Adrenal gland (tissue), 12 donors: ENCODE measurements around the gene ATXN1. TPM values are rescaled to one million over a fixed set of nuclear protein-coding genes. Genes with fewer than 3 reads are reported as not detected.
A peak's percentile ranks its signal among the peaks of the same experiment; 100 is the strongest.

Source experiments
- DNase-seq, 7 donors: peaks; one replicate each; pipeline ENCODE4 v3.0.0-alpha.2; 2019 to 2020
- H3K27ac ChIP-seq, 5 donors: fragments of 200-600 bp; sonication (generic) in 4 of 5; 1 replicate in 3 of 5; 2 replicates in 2 of 5; pipeline versions ENCODE4 v1.5.1 to v1.8.0; 2016 to 2020; ENCODE audit warnings: mild to moderate bottlenecking in 1 of 5
- H3K27me3 ChIP-seq: fragments of 200-600 bp; 2 replicates; pipeline ENCODE4 v1.8.0; 2021
- H3K36me3 ChIP-seq, 2 donors: fragments of 200-600 bp; replicated peaks in 1 of 2; 1 replicate in 1 of 2; 2 replicates in 1 of 2; pipeline versions ENCODE4 v1.5.1 to v1.8.0; 2018 to 2022
- H3K4me1 ChIP-seq, 2 donors: fragments of 200-600 bp; replicated peaks in 1 of 2; 1 replicate in 1 of 2; 2 replicates in 1 of 2; pipeline versions ENCODE4 v1.5.1 to v1.8.0; 2018 to 2021
- H3K4me3 ChIP-seq, 4 donors: fragments of 200-600 bp; sonication (generic) in 3 of 4; one replicate each; pipeline ENCODE4 v1.5.1; 2016 to 2018
- H3K9me3 ChIP-seq, 3 donors: fragments of 200-600 bp; sonication (generic) in 1 of 3; replicated peaks in 1 of 3; 1 replicate in 2 of 3; 2 replicates in 1 of 3; pipeline versions ENCODE4 v1.5.1 to v1.8.0; 2016 to 2021
- POLR2A ChIP-seq, 2 donors: fragments of 450-650 bp; IDR thresholded peaks; one replicate each; pipeline ENCODE4 v1.6.1; 2017; ENCODE audit warnings: antibody characterized with exemption in 2 of 2, mild to moderate bottlenecking in 2 of 2, moderate library complexity in 1 of 2
- WGBS, 4 donors: extraction: QIAGEN DNeasy Blood & Tissue Kit in 2 of 4; methylation state at CpG; one replicate each; pipeline versions ENCODE4 v1.1.5 to v1.1.7; 2013 to 2017; 5-methylcytosine and 5-hydroxymethylcytosine counted together
- intact Hi-C, 2 donors: fragments of 100-400 bp; cut with DNase I; formaldehyde crosslinking; loops; one replicate each; pipeline versions ENCODE4 v1.14.1 to v1.15.0; 2022 to 2023
- polyA plus RNA-seq, 3 donors: library from polyadenylated mRNA; stranded (reverse); fragments of 200-250 nt in 2 of 3; fragments of 350-450 nt in 1 of 3; fragmentation: Illumina TruSeq in 1 of 3; extraction: RNeasy Lipid Tissue Mini Kit (QIAGEN cat#74804) in 1 of 3; gene quantifications; one replicate each; pipeline ENCODE4 v1.2.3, GENCODE V29; 2013 to 2014
- total RNA-seq, 9 donors: library from RNA; depleted of rRNA in 4 of 9; stranded (reverse); fragments of >200 nt in 4 of 9; fragments of 120-200 nt in 1 of 9; fragmentation: NEBNext Ultra II Directional in 1 of 9; extraction: Animal tissue kit (Norgen Biotek cat#: 25700) in 1 of 9; gene quantifications; one replicate each; pipeline versions ENCODE4 v1.1.0 to v1.2.4, GENCODE V29; 2013 to 2023
- TF ChIP-seq, protein P1 (sequence below), 6 experiments: fragments of 450-650 bp in 4 of 6; fragments of 200-600 bp in 2 of 6; sonication (generic) in 1 of 6; IDR thresholded peaks; 1 replicate in 5 of 6; 2 replicates in 1 of 6; pipeline versions ENCODE4 v1.5.1 to v1.8.0; 2016 to 2021; ENCODE audit warnings: antibody characterized with exemption in 6 of 6, mild to moderate bottlenecking in 2 of 6, moderate library complexity in 1 of 6
- donor health status: healthy with polysubstance abuse.
- donor health status: Bipolar disorder and iron deficiency.
- donor health status: DM: yes; HTN: yes; CAD: no.
- donor health status: DM: no; HTN: no; CAD: no.
- donor health status: DM: no; HTN: no; CAD: no.
- donor health status: DM: yes; HTN: yes; CAD: no.

ATXN1 gene
- total and polyA plus RNA-seq, 12 donors, result 3.4 to 51.3 (median 25.4) TPM

DNA sequence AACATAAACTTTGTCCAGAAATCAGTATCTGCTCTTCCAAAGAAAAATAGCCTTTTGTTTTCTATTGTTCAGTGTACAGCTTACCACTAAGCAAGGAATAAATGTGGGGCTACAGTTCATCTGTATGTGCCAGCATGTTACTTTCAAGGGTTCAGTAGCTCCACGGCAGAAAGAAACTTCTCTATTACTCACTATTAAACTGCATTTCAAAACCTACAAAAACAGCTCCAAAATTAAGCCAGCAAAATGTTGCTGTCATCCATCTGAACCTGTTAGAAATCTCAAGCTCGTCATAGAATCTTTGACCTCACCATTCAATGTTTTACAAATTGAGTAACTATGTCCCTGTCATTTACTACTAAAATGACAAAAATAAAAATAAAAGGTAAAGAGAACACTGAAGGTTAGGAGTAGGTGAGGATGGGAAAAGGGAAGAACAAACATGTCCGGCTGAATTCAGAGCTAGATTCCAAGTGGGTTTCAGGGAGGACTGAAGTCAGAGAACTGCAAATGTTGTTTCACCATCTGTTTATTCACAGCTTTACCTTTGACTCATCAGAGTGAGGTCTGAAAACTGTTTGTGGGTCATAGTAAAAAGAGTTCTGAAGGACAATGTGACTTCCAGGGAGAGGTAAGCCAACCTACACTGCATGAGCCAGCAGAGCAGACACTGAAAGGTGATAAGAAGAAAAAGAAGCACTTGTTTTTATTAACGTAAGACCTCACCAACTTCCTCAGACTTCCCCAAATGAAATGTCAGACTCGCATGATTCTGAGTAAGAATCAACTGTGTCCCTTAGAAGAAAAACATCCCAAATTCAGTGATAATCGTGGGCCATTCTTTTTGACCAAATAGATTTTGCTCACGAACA lies 62.0 kb downstream of the ATXN1 start:
- Histone ChIP-seq H3K27ac (peak overlapping the region in 4 of 5 donors; percentile 7 to 69 (median 30)), H3K4me3 (no peak overlapping the region), H3K36me3 (no peaks in the 10 kb centered on the region), H3K27me3 (no peaks in the 10 kb centered on the region), H3K4me1 (peaks cover 7 to 23% of the 10 kb centered on the region in 2 donors), H3K9me3 (no peaks in the 10 kb centered on the region)
- peak in 1 of 7 donors; percentile 37 for DNase-seq
- peak in 1 of 2 donors; percentile 23 for TF ChIP-seq POLR2A (IDR thresholded peaks at IDR 0.05)
- TF ChIP-seq, protein P1, sequence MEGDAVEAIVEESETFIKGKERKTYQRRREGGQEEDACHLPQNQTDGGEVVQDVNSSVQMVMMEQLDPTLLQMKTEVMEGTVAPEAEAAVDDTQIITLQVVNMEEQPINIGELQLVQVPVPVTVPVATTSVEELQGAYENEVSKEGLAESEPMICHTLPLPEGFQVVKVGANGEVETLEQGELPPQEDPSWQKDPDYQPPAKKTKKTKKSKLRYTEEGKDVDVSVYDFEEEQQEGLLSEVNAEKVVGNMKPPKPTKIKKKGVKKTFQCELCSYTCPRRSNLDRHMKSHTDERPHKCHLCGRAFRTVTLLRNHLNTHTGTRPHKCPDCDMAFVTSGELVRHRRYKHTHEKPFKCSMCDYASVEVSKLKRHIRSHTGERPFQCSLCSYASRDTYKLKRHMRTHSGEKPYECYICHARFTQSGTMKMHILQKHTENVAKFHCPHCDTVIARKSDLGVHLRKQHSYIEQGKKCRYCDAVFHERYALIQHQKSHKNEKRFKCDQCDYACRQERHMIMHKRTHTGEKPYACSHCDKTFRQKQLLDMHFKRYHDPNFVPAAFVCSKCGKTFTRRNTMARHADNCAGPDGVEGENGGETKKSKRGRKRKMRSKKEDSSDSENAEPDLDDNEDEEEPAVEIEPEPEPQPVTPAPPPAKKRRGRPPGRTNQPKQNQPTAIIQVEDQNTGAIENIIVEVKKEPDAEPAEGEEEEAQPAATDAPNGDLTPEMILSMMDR (IDR thresholded peaks at IDR 0.05), result no peak
- WGBS, 4 donors, result 37 to 47% (median 42%) methylated on average over 7 of the region's 7 CpGs
- intact Hi-C loops, result no loop called here

DNA sequence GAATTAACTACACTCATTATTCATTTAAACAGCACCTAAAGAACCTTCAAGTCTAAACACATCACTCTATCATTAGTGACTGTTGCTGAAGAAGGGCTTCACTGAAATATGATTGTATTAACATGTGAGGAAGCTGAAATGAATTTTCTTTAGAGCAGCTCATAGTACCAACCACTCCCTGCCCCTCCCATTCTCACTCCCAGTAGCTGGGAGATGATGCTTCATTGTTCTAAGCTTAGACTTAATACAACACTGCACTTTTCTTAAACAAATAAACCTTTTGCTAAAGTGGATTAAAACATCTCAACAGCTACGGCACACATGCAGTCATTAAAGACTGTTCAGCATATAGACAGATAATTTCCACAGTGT lies 63.1 kb downstream of the ATXN1 start:
- H3K27ac ChIP-seq, result no peak overlapping the region
- intact Hi-C loops, result no loop called here
- H3K27me3 ChIP-seq, result no peaks in the 10 kb centered on the region
- H3K9me3 ChIP-seq, result no peaks in the 10 kb centered on the region
- DNase-seq, result no peak
- H3K36me3 ChIP-seq, result no peaks in the 10 kb centered on the region
- no peak overlapping the region for H3K4me3 ChIP-seq
- peaks cover 7 to 23% of the 10 kb centered on the region in 2 donors for H3K4me1 ChIP-seq
- WGBS, 4 donors, result 84 to 93% (median 85%) methylated on average over 1 of the region's 1 CpG
- no peak for TF ChIP-seq POLR2A (IDR thresholded peaks at IDR 0.05)
- TF ChIP-seq, protein P1 (IDR thresholded peaks at IDR 0.05), result no peak

DNA sequence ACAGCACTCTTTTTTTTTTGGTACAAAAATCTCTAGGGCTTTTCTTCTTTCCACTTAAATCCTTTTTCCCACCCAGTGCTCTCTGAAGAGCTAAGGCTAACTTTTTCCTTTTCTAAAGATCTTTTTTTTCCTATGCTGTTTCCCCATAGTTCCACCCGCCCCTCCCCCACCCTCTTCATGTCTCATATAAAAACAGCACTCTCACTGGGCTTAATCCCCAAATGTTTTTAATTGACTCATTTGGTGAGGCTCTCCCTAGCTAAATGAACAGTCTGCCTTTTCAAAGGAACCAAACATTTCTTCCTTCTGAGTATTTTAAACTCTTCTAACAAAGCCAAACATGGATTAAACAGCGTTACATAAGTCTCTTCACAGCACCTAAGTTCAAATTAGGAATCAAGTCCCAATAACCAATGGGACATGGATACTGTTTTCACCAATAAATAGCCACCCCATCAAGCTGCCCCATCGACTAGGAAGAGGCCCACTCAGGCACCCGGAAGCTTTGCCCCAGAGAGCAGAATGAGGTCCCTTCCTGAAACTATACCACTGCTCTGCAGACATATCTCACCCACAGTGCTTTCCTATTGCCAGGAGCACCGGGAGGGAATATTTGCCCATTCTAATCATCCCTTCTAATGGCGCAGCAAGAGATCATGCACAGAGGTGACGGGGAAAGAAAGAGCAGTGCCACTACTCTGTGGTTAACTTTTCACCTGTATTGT lies 63.7 kb downstream of the ATXN1 start:
- Histone ChIP-seq H3K27ac (no peak overlapping the region), H3K4me1 (peaks cover 7 to 23% of the 10 kb centered on the region in 2 donors), H3K27me3 (no peaks in the 10 kb centered on the region), H3K36me3 (no peaks in the 10 kb centered on the region), H3K4me3 (no peak overlapping the region), H3K9me3 (no peaks in the 10 kb centered on the region)
- TF ChIP-seq POLR2A (IDR thresholded peaks at IDR 0.05), result no peak
- TF ChIP-seq, protein P1 (IDR thresholded peaks at IDR 0.05), result no peak
- no peak for DNase-seq
- WGBS, 4 donors, result 79 to 85% (median 80%) methylated on average over 7 of the region's 7 CpGs
- intact Hi-C loops, result no loop called here

DNA sequence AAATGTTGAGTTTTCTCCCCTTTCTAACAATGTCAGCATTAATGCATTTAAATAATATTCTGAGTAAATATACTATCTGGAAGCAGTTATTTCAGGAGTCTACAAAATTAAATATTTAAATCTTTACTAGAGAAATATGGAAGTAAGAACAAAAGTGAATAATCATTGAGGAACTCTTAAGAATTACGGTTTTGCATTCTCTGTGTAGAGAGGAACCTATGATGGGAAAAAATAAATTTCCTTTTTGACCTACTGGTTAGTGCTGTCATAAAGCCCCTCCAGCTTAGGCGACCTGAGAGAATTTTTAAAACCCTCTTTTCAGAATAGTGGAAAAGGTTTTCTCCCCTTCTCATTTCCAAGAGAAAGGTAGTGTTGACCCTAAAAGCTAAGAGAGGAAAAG lies 64.8 kb downstream of the ATXN1 start:
- no peak for TF ChIP-seq POLR2A (IDR thresholded peaks at IDR 0.05)
- TF ChIP-seq, protein P1 (IDR thresholded peaks at IDR 0.05), result no peak
- H3K4me1 ChIP-seq, result peaks cover 8 to 23% of the 10 kb centered on the region in 2 donors
- H3K27me3 ChIP-seq, result no peaks in the 10 kb centered on the region
- no peaks in the 10 kb centered on the region for H3K36me3 ChIP-seq
- intact Hi-C loops, result no loop called here
- no peaks in the 10 kb centered on the region for H3K9me3 ChIP-seq
- no peak overlapping the region for H3K27ac ChIP-seq
- WGBS, 4 donors, result 75 to 86% (median 77%) methylated on average over 2 of the region's 2 CpGs
- H3K4me3 ChIP-seq, result no peak overlapping the region
- no peak for DNase-seq
